Renal pelvis (tissue), 4 donors: Measurements from ENCODE around the gene DGLUCY. TPM values are rescaled to one million over a fixed set of nuclear protein-coding genes. Genes with fewer than 3 reads are reported as not detected.
A peak's percentile ranks its signal among the peaks of the same experiment; 100 is the strongest.
"Not testable (repeated sequence)": the region's sequence is repeated elsewhere in the genome, so short reads cannot be mapped to it uniquely, and the experiment has no call there.

ENCODE experiments used
- DNase-seq: peaks from one replicate; pipeline ENCODE4 v3.0.0-alpha.2; 2013
- polyA plus RNA-seq, 3 donors: library from polyadenylated mRNA; unstranded; fragments of 120-200 nt; gene quantifications; one replicate each; pipeline ENCODE4 v1.2.1, GENCODE V29; 2013; ENCODE audit not compliant: insufficient read length in 3 of 3

DGLUCY gene
- polyA plus RNA-seq, 3 donors: 69.6 to 90.1 (median 85.1) TPM

GRCh38 chr14:91098591-91098990 is 15.3 kb upstream of the DGLUCY start:
- no peak for DNase-seq

- DNase-seq: no peak
Measured at GRCh38 chr14:91100102-91100501, 13.8 kb upstream of the DGLUCY start.

- no peak for DNase-seq
Measured at GRCh38 chr14:91103116-91103515, 10.8 kb upstream of the DGLUCY start.

- no peak for DNase-seq
Measured at GRCh38 chr14:91108941-91109611, 4.8 kb upstream of the DGLUCY start.

- no peak for DNase-seq
Measured at GRCh38 chr14:91111443-91111842, 2.4 kb upstream of the DGLUCY start.

GRCh38 chr14:91112194-91112593 is 1.7 kb upstream of the DGLUCY start:
- DNase-seq: no peak

- DNase-seq: peak; percentile 47
Measured at GRCh38 chr14:91114079-91115065, 499 bp downstream of the DGLUCY start.

- DNase-seq: no peak
Measured at GRCh38 chr14:91115986-91116770, 2.3 kb downstream of the DGLUCY start.

- no peak for DNase-seq
Measured at GRCh38 chr14:91116913-91117588, 3.2 kb downstream of the DGLUCY start.

- DNase-seq: no peak
Measured at GRCh38 chr14:91117960-91118359, 4.1 kb downstream of the DGLUCY start.

- DNase-seq: no peak
Measured at GRCh38 chr14:91118511-91119068, 4.7 kb downstream of the DGLUCY start.

- no peak for DNase-seq
Measured at GRCh38 chr14:91119556-91120311, 5.9 kb downstream of the DGLUCY start.

- DNase-seq: no peak
Measured at GRCh38 chr14:91123201-91123600, 9.3 kb downstream of the DGLUCY start.

GRCh38 chr14:91124406-91125270 is 10.8 kb downstream of the DGLUCY start:
- not testable (repeated sequence) for DNase-seq

- no peak for DNase-seq
Measured at GRCh38 chr14:91125271-91125660, 11.4 kb downstream of the DGLUCY start.

GRCh38 chr14:91125801-91126200 is 11.9 kb downstream of the DGLUCY start:
- no peak for DNase-seq

GRCh38 chr14:91126761-91127160 is 12.9 kb downstream of the DGLUCY start:
- no peak for DNase-seq

GRCh38 chr14:91127401-91127801 is 13.5 kb downstream of the DGLUCY start:
- DNase-seq: no peak

- no peak for DNase-seq
Measured at GRCh38 chr14:91127924-91128323, 14.1 kb downstream of the DGLUCY start.

- DNase-seq: no peak
Measured at GRCh38 chr14:91128699-91129098, 14.8 kb downstream of the DGLUCY start.
